CD4-positive, alpha-beta T cell (primary cell): ENCODE data around the gene PCDH12. TPM values are rescaled to one million over a fixed set of nuclear protein-coding genes. Genes with fewer than 3 reads are reported as not detected.

ENCODE experiments used
- ATAC-seq: fragments of 200-7000 bp; cut with Tn5 transposase; one replicate; pipeline ENCODE4 v1.10.0; 2022; ENCODE audit warnings: mild to moderate bottlenecking; ENCODE audit not compliant: poor library complexity
- CTCF ChIA-PET: fragments of 350-600 bp; sonication (Branson Sonifier 250); formaldehyde crosslinking; loops from one replicate; lab custom pipeline; 2021; ENCODE audit warnings: antibody characterized with exemption, inconsistent platforms; lab: Charles Lee
- POLR2A ChIA-PET: fragments of 350-600 bp; sonication (Branson Sonifier 250); formaldehyde crosslinking; loops from one replicate; lab custom pipeline; 2021; ENCODE audit warnings: antibody characterized with exemption, inconsistent platforms; lab: Charles Lee
- DNase-seq, 14 experiments: peaks; one replicate each; pipeline ENCODE4 v3.0.0-alpha.2; 2013 to 2020; ENCODE audit warnings: mixed read lengths in 2 of 14
- H3K27ac ChIP-seq, 2 donors: one replicate each; pipeline versions ENCODE4 v1.5.1 to v1.7.0; 2013; ENCODE audit warnings: low read length in 2 of 2, low read depth in 1 of 2, mild to moderate bottlenecking in 1 of 2
- H3K27me3 ChIP-seq, 2 experiments: 1 replicate in 1 of 2; 2 replicates in 1 of 2; pipeline versions ENCODE4 v1.6.1 to v1.7.0; 2013; ENCODE audit warnings: low read length in 2 of 2, control low read depth in 1 of 2, mild to moderate bottlenecking in 1 of 2, moderate library complexity in 1 of 2; ENCODE audit not compliant: insufficient read depth in 2 of 2, control insufficient read depth in 1 of 2
- H3K36me3 ChIP-seq: one replicate; pipeline ENCODE4 v1.6.1; 2013; ENCODE audit warnings: low read length, control low read depth; ENCODE audit not compliant: insufficient read depth
- H3K4me1 ChIP-seq: one replicate; pipeline ENCODE4 v1.6.1; 2013; ENCODE audit warnings: low read length, control low read depth; ENCODE audit not compliant: insufficient read depth
- H3K4me3 ChIP-seq: one replicate; pipeline ENCODE4 v1.5.1; 2013; ENCODE audit warnings: mild to moderate bottlenecking, low read length, moderate library complexity
- H3K9me3 ChIP-seq, 2 experiments: 1 replicate in 1 of 2; 2 replicates in 1 of 2; pipeline versions ENCODE4 v1.6.1 to v1.7.0; 2013; ENCODE audit warnings: low read length in 2 of 2, mild to moderate bottlenecking in 2 of 2, control low read depth in 1 of 2, moderate library complexity in 1 of 2; ENCODE audit not compliant: control insufficient read depth in 1 of 2, insufficient read depth in 1 of 2
- H3K27ac Mint-ChIP-seq: one replicate; pipeline ENCODE4 v1.8.0; 2020; ENCODE audit warnings: mixed read lengths
- H3K27me3 Mint-ChIP-seq: one replicate; pipeline ENCODE4 v1.8.0; 2021; ENCODE audit warnings: mixed read lengths
- H3K36me3 Mint-ChIP-seq: one replicate; pipeline ENCODE4 v1.8.0; 2021; ENCODE audit warnings: low read depth, mixed read lengths
- H3K4me1 Mint-ChIP-seq: one replicate; pipeline ENCODE4 v1.8.0; 2021; ENCODE audit warnings: low read depth, mixed read lengths
- H3K4me3 Mint-ChIP-seq: one replicate; pipeline ENCODE4 v1.8.0; 2020; ENCODE audit warnings: mild to moderate bottlenecking, mixed read lengths
- H3K9me3 Mint-ChIP-seq: one replicate; pipeline ENCODE4 v1.8.0; 2020; ENCODE audit warnings: mixed read lengths
- intact Hi-C, 2 experiments: fragments of 100-400 bp; cut with DNase I in 1 of 2; cut with micrococcal nuclease in 1 of 2; formaldehyde crosslinking; loops; one replicate each; pipeline versions ENCODE4 v1.15.1 to v1.9.0; 2023 to 2025; cut with DNase I, micrococcal nuclease
- total RNA-seq, 174 experiments: library from RNA in 2 of 174; stranded (reverse) in 2 of 174; gene quantifications; one replicate each; pipeline ENCODE4 v1.2.3 and lab custom pipeline; 2021 to 2026
- TF ChIP-seq, protein P1 (sequence below): fragments of 200-600 bp; IDR thresholded peaks from one replicate; pipeline ENCODE4 v1.8.0; 2022; ENCODE audit warnings: antibody characterized with exemption, mild to moderate bottlenecking

The PCDH12 gene
- total RNA-seq, 2 experiments from 2014 or later: not detected

DNA sequence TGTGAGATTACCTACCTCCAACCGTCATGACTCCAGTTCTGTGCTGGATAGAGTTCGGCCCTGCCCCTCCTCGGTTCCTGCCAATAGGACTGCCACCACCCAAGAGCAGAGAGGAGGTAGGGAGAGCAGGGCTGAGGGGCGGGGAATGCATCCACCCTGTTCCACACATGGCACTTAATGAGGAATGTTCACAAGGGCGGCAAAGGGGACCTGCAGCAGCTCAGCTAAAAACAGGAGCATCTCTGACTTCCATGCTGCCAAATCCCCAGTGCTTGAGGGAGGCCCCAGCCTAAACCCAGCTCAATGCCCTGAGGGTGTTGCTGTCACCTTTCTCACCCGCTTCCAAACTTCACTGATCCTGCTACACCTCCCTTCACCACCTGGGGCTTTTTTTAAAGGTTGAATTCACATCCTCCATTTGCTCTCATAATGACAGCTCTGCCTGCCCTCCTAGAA, 42.1 kb downstream of the PCDH12 start:
- Histone ChIP-seq H3K9me3 (no peaks in the 10 kb centered on the region), H3K27ac (no peak overlapping the region), H3K4me3 (no peak overlapping the region), H3K27me3 (peaks cover 25 to 32% of the 10 kb centered on the region in 2 experiments), H3K4me1 (peaks cover 11% of the 10 kb centered on the region), H3K36me3 (no peaks in the 10 kb centered on the region)
- Mint-ChIP-seq H3K4me1 (peaks cover 16% of the 10 kb centered on the region), H3K4me3 (no peak overlapping the region), H3K27ac (no peak overlapping the region), H3K9me3 (no peaks in the 10 kb centered on the region), H3K27me3 (peaks cover 34% of the 10 kb centered on the region), H3K36me3 (no peaks in the 10 kb centered on the region)
- DNase-seq: no peak
- POLR2A ChIA-PET: interaction anchor here (1.4 kb wide), 1 partner anchor 45 kb away, joined by 5 read pairs; no protein-coding TSS in a partner anchor
- TF ChIP-seq, protein P1, sequence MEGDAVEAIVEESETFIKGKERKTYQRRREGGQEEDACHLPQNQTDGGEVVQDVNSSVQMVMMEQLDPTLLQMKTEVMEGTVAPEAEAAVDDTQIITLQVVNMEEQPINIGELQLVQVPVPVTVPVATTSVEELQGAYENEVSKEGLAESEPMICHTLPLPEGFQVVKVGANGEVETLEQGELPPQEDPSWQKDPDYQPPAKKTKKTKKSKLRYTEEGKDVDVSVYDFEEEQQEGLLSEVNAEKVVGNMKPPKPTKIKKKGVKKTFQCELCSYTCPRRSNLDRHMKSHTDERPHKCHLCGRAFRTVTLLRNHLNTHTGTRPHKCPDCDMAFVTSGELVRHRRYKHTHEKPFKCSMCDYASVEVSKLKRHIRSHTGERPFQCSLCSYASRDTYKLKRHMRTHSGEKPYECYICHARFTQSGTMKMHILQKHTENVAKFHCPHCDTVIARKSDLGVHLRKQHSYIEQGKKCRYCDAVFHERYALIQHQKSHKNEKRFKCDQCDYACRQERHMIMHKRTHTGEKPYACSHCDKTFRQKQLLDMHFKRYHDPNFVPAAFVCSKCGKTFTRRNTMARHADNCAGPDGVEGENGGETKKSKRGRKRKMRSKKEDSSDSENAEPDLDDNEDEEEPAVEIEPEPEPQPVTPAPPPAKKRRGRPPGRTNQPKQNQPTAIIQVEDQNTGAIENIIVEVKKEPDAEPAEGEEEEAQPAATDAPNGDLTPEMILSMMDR: no peak
- CTCF ChIA-PET: interaction anchor here (0.8 to 1.0 kb wide), 3 partner anchors 37 to 251 kb away, joined by 3 to 4 read pairs (median 4); no protein-coding TSS in a partner anchor
- no peak for ATAC-seq
- intact Hi-C loops: no loop called here

DNA sequence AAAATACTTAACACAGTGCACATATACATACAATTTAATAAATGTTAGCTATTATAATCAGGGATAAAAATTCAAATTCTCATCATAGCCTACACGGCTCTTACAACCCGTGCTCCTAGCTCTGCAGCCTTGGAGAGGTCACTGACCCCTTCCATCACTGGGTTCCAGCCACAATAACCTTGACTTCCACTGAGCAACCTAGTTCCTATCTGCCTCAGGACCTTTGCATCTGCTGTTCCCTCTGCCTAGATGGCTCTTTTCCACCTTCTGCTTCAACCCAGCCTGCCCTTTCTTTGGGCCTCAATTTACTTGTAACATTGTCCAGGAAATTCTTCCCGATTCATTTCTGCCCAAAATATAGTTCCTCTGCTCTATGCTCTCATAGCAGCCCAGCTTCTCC, 43.2 kb downstream of the PCDH12 start:
- H3K27me3 Mint-ChIP-seq: peaks cover 34% of the 10 kb centered on the region

DNA sequence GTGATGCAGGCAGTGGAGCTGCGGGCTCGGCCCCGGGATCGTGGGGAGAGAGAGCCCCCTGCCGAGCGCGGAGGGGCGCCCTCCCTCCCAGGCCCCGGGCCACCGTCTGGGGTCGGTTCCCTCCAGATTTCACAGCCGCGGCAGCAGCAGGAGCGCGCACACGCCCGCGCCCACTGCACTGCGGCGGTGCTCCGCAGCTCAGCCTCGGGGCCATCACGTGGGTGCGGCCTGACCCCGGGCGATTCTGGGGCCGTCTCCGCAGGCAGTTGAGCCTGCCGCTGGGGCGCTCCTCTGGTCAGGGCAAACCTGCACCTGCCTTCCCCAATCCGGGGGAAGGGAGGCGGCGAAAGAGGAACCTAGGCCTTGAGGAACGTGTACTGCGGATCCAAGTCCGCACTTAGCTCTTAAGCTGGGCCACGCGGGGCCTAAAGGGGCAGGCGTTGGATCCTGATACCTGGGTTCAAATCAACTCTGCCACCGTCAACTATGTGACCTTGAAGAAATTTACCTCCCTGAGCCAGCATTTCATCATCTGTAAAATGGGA, 43.7 kb downstream of the PCDH12 start:
- H3K9me3 Mint-ChIP-seq: no peaks in the 10 kb centered on the region
- no peaks in the 10 kb centered on the region for H3K36me3 ChIP-seq
- H3K27me3 ChIP-seq: peaks cover 25 to 32% of the 10 kb centered on the region in 2 experiments
- ATAC-seq: peak; percentile 49
- no peak overlapping the region for H3K27ac ChIP-seq
- no peak overlapping the region for H3K27ac Mint-ChIP-seq
- peaks cover 11% of the 10 kb centered on the region for H3K4me1 ChIP-seq
- H3K9me3 ChIP-seq: no peaks in the 10 kb centered on the region
- intact Hi-C loops: no loop called here
- peak in 8 of 14 experiments; percentile 3 to 49 (median 20) for DNase-seq
- TF ChIP-seq, protein P1: no peak
- no peaks in the 10 kb centered on the region for H3K36me3 Mint-ChIP-seq
- peaks cover 16% of the 10 kb centered on the region for H3K4me1 Mint-ChIP-seq
- no peak overlapping the region for H3K4me3 Mint-ChIP-seq
- ChIA-PET POLR2A (interaction anchor here (0.8 to 2.1 kb wide), 4 partner anchors 9 to 54 kb away, joined by 3 to 20 read pairs (median 4); partner anchors contain the start of genes DELE1 and RNF14), CTCF (interaction anchor here (1.0 to 2.5 kb wide), 5 partner anchors 26 to 244 kb away, joined by 3 to 6 read pairs (median 3); no protein-coding TSS in a partner anchor)
- H3K4me3 ChIP-seq: peak overlapping the region; percentile 25
- H3K27me3 Mint-ChIP-seq: peaks cover 34% of the 10 kb centered on the region

More for the DNA sequence above, 43.2 kb downstream of the PCDH12 start:
- no peak overlapping the region for H3K27ac Mint-ChIP-seq
- TF ChIP-seq, protein P1: no peak
- intact Hi-C loops: no loop called here
- ChIA-PET CTCF (interaction anchor here (1.0 to 2.5 kb wide), 5 partner anchors 35 to 250 kb away, joined by 3 to 6 read pairs (median 3); no protein-coding TSS in a partner anchor), POLR2A (interaction anchor here (1.2 to 2.1 kb wide), 3 partner anchors 8 to 54 kb away, joined by 3 to 20 read pairs (median 5); partner anchors contain the start of genes DELE1 and RNF14)
- peaks cover 11% of the 10 kb centered on the region for H3K4me1 ChIP-seq
- H3K27me3 ChIP-seq: peaks cover 25 to 32% of the 10 kb centered on the region in 2 experiments
- H3K9me3 Mint-ChIP-seq: no peaks in the 10 kb centered on the region
- H3K9me3 ChIP-seq: no peaks in the 10 kb centered on the region
- peaks cover 16% of the 10 kb centered on the region for H3K4me1 Mint-ChIP-seq
- H3K36me3 Mint-ChIP-seq: no peaks in the 10 kb centered on the region
- H3K4me3 Mint-ChIP-seq: peak overlapping the region; percentile 69
- no peaks in the 10 kb centered on the region for H3K36me3 ChIP-seq
- H3K27ac ChIP-seq: no peak overlapping the region
- ATAC-seq (no peak), DNase-seq (no peak)
- no peak overlapping the region for H3K4me3 ChIP-seq
